IPS-18c (cell line): ENCODE results near the gene FAM161B.
"Not testable (repeated sequence)": the region's sequence is repeated elsewhere in the genome, so short reads cannot be mapped to it uniquely, and the experiment has no call there.

Experiments
- H3K4me3 ChIP-seq: 2 replicates; pipeline ENCODE4 v1.7.0; 2013; ENCODE audit warnings: low read depth, mild to moderate bottlenecking, low read length, moderate library complexity; ENCODE audit not compliant: insufficient read depth
- H3K9me3 ChIP-seq: one replicate; pipeline ENCODE4 v1.6.1; 2013; ENCODE audit warnings: mild to moderate bottlenecking, low read length, moderate library complexity; ENCODE audit not compliant: control insufficient read depth, insufficient read depth

FAM161B gene

DNA sequence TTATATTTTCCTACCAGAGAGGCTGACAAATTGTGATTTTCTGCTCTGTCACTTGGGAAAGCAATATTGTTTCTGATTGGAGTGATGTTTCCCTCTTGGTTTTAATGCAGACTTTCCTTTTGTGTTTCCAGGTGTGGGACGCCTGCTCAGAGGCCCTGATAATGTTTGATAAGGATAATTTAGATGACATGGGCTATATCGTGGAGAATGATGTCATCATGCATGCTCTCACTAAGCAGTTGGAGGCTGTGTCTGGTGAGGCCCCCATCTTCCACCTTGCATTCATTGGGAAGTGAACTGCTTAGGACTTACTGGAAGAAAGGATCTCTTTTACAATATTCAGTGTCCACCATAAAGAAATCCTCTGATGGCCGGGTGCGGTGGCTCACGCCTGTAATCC is 5.8 kb upstream of the FAM161B start:
- no peaks in the 10 kb centered on the region for H3K9me3 ChIP-seq
- no peak overlapping the region for H3K4me3 ChIP-seq

- H3K4me3 ChIP-seq: no peak overlapping the region
These were observed 3.8 kb upstream of the FAM161B start for GRCh38 chr14:73953731-73954130.

DNA sequence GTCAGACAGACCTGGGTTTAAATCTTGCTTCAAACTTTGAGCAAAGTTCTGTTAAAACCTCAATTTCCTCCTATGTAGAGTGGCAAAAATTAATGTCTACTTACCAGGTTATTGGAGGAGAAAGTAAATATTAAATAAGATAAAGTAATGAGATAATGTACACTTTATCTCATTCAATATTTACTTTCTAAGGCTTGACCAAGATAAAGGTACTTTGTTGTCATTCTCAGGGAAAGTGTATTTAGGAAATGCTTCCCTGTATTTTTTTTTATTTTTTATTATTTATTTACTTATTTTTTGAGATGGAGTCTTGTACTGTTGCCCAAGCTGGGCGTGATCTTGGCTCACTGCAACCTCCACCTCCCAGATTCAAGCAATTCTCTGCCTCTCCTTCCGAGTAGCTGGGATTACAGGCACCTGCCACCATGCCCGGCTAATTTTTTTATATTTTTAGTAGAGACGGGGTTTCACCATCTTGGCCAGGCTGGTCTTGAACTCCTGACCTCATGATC is 4.7 kb downstream of the FAM161B start:
- Histone ChIP-seq H3K4me3 (no peak overlapping the region), H3K9me3 (no peaks in the 10 kb centered on the region)

More at GRCh38 chr14:73953731-73954130, 3.8 kb upstream of the FAM161B start:
- H3K9me3 ChIP-seq: no peaks in the 10 kb centered on the region

- H3K4me3 ChIP-seq: no peak overlapping the region
- no peaks in the 10 kb centered on the region for H3K9me3 ChIP-seq
These were observed 5.3 kb downstream of the FAM161B start for GRCh38 chr14:73944432-73945158.

DNA sequence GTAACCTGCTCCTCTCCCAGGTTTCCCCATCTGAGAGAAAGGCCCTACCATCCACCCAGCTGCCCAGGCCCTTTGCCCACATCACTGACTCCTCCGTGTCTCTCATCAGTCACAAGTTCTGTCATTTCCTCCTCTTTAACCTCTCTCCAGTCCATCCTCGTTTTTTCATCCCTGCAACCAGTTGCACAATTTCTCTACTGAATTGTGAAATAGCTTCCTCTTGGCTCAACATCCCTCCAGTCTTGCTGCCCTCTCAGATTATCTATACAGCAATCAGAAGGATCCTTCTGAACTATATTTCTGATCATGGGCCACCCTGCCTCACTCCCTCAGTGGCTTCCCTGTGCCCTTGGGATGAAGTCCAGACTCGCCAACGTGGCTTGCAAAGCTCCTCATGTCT is 6.8 kb downstream of the FAM161B start:
- no peaks in the 10 kb centered on the region for H3K9me3 ChIP-seq

DNA sequence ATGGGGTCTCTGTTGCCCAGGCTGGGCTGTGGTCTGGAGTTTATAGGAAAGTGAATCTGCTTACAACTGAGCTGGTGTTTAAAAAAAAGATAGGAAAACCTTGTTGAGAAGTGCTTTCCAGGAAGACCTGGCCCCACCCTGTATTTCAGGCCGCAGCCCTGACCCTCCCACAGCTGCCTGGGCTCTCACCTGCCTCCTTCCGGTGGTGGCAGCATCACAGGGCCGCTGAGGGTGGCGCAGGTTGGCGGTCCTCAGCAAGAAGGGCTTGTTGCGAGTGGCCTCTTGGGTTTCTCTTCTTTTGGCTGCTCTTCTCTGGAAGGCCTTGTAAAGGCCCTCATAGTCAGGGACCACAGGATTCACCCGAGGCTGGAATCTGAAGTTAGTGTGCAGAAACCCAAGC is 7.7 kb downstream of the FAM161B start:
- Histone ChIP-seq H3K4me3 (no peak overlapping the region), H3K9me3 (no peaks in the 10 kb centered on the region)

More for the DNA sequence above, 6.8 kb downstream of the FAM161B start:
- no peak overlapping the region for H3K4me3 ChIP-seq

GRCh38 chr14:73937012-73937411 is 12.9 kb downstream of the FAM161B start:
- H3K9me3 ChIP-seq: no peaks in the 10 kb centered on the region

DNA sequence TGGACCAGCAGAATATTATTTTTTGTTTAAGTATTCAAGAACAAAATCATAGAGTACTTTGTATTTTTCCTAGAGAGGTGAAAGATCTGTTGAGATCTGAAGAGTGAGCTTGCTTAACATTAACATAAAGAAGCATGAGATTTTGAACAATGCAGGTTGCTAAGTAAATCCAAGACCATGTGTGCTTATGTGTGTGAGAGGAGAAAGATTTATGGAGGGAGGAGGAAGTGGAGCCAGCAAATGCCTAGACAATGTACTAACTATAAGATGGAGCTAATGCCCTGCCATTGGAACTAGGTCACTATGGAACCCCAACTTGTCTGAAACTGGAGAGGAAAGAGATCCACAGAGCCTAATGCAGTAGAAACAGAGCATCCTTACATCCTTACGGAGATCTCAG is 13.3 kb downstream of the FAM161B start:
- Histone ChIP-seq H3K9me3 (no peaks in the 10 kb centered on the region), H3K4me3 (no peak overlapping the region)

More at GRCh38 chr14:73937012-73937411, 12.9 kb downstream of the FAM161B start:
- H3K4me3 ChIP-seq: no peak overlapping the region

- no peak overlapping the region for H3K4me3 ChIP-seq
- H3K9me3 ChIP-seq: no peaks in the 10 kb centered on the region
These were observed 14.2 kb downstream of the FAM161B start for GRCh38 chr14:73935666-73936065.

DNA sequence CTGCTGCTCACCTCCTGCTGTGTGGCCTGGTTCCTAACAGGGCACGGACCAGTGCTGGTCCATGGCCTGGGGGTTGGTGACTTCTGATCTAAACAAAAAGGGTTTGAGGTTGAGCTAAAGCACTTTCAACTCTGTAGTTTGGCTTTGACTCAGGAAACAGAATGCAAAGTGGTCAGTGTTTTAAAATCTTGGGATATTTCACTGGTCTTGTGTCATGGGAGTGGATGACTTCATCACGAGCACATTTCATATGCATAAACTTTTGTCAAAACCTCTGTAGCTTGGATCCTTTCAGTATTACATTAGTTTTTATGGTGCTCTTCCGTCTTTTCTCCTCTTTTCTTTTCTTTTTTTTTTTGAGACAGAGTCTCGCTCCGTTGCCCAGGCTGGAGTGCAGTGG is 25.6 kb downstream of the FAM161B start:
- H3K4me3 ChIP-seq: no peak overlapping the region
- H3K9me3 ChIP-seq: no peaks in the 10 kb centered on the region

- H3K9me3 ChIP-seq, H3K4me3 ChIP-seq: not testable (repeated sequence)
These were observed 30.4 kb downstream of the FAM161B start for GRCh38 chr14:73919457-73919856.

DNA sequence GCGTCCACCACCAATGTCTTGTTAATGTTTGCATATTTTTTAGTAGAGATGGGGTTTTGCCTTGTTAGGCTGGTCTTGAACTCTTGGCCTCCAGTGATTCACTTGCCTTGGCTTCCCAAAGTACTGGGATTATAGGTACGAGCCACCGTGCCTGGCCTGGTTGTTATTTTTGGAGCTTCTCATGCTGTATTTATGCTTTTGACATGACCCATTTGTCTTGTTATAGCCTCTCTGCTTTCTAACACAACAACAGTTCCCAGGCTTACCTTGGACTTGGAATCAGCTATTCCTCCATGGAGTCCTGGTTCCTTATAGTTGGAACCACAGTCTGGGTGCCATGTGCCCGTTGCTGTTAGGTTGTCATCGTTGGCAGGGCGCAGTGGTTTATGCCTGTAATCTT is 33.6 kb downstream of the FAM161B start:
- Histone ChIP-seq H3K4me3 (no peak overlapping the region), H3K9me3 (no peaks in the 10 kb centered on the region)

GRCh38 chr14:73913256-73913655 is 36.6 kb downstream of the FAM161B start:
- Histone ChIP-seq H3K4me3 (no peak overlapping the region), H3K9me3 (no peaks in the 10 kb centered on the region)

- Histone ChIP-seq H3K4me3 (no peak overlapping the region), H3K9me3 (no peaks in the 10 kb centered on the region)
These were observed 40.2 kb downstream of the FAM161B start for GRCh38 chr14:73909681-73910080.

DNA sequence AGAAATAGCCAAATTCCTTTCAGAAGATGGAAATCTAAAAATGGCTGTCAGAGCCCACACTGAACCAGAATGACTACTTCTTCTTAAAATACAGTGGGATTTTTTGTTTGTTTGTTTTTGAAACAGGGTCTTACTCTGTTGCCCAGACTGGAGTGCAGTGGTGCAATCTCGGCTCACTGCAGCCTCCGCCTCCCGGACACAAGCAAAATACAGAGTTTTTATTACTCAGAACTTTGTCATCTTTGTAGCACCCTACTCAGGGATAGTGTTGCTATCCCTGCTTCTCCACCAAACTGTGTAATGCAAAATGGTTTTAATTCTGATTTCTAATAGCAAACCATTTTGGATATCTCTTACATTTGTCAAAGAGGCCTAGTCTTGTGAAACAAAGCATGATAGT is 46.9 kb downstream of the FAM161B start:
- no peak overlapping the region for H3K4me3 ChIP-seq
- H3K9me3 ChIP-seq: no peaks in the 10 kb centered on the region

DNA sequence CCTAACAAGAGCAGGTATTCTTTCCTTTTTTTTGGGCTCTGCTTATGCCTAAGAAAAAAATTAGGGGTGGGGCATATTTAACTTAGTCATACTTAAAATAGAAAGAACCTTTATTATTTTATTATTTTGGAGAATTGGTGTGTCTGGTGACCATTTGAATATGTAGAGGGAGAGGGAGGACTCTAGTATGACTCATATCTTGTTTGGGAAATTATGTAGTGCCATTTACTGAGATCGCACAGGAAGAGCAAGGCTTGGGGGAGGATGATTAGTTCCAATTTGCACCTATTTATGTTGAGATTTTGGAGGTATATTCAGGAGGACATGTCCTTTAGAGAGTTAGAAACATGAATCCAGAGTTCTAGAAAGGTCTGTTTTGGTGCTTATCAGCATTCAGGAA is 53.4 kb downstream of the FAM161B start:
- Histone ChIP-seq H3K4me3 (no peak overlapping the region), H3K9me3 (no peaks in the 10 kb centered on the region)

- Histone ChIP-seq H3K4me3 (no peak overlapping the region), H3K9me3 (no peaks in the 10 kb centered on the region)
These were observed 54.0 kb downstream of the FAM161B start for GRCh38 chr14:73895939-73896338.

GRCh38 chr14:73894180-73894687 is 55.7 kb downstream of the FAM161B start:
- H3K4me3 ChIP-seq, H3K9me3 ChIP-seq: not testable (repeated sequence)

DNA sequence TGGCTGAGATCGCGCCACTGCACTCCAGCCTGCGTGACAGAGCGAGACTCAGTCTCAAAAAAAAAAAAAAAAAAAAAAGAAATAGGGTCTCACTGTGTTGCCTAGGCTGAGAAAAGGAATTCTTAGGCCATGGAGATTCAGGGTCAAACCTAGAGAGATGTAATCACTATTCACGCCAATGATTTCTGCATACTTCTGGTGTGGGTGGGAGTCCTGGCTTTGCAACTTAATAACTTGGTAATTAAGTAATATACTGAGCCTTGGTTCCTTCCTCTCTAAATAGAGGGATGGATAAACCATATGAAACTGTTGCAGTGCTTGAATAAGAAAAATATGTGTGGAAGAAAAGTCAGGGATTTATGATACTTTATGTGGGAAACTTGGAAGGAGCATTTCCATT is 60.5 kb downstream of the FAM161B start:
- Histone ChIP-seq H3K9me3 (no peaks in the 10 kb centered on the region), H3K4me3 (no peak overlapping the region)
